ENCODE results near the gene ZNF525. TPM values are rescaled to one million over a fixed set of nuclear protein-coding genes. Genes with fewer than 3 reads are reported as not detected.
A peak's percentile ranks its signal among the peaks of the same experiment; 100 is the strongest.
"Not testable (repeated sequence)": the region's sequence is repeated elsewhere in the genome, so short reads cannot be mapped to it uniquely, and the experiment has no call there.

The ZNF525 gene
- 10.2 and 15.3 TPM in 2 replicates for total RNA-seq

GRCh38 chr19:53365134-53365898 lies at the start of gene ZNF525:
Gene ZNF525, plus strand, starts transcription at chr19:53365705. Its CDS starts 6,577 bp downstream, at chr19:53372282.
- peak; percentile 69 for DNase-seq (ENCODE audit: low read depth)

- DNase-seq (ENCODE audit: low read depth), result no peak
These were observed 36.5 kb upstream of the ZNF525 start for GRCh38 chr19:53328967-53329366.

GRCh38 chr19:53332484-53332883 lies 33.0 kb upstream of the ZNF525 start:
- no peak for DNase-seq (ENCODE audit: low read depth)

GRCh38 chr19:53333066-53333462 lies 32.4 kb upstream of the ZNF525 start:
- DNase-seq (ENCODE audit: low read depth), result no peak

GRCh38 chr19:53333463-53334449 lies 31.7 kb upstream of the ZNF525 start, which contains the start of gene ZNF845:
Gene ZNF845, plus strand, starts transcription at chr19:53333749. Its CDS starts 7,559 bp downstream, at chr19:53341308.
- DNase-seq (ENCODE audit: low read depth), result peak; percentile 73

GRCh38 chr19:53344403-53344802 lies 21.1 kb upstream of the ZNF525 start:
- not testable (repeated sequence) for DNase-seq (ENCODE audit: low read depth)

GRCh38 chr19:53355739-53356138 lies 9.8 kb upstream of the ZNF525 start:
- DNase-seq (ENCODE audit: low read depth), result no peak

GRCh38 chr19:53357821-53358581 lies 7.5 kb upstream of the ZNF525 start:
- DNase-seq (ENCODE audit: low read depth), result no peak

- not testable (repeated sequence) for DNase-seq (ENCODE audit: low read depth)
These were observed 5.4 kb upstream of the ZNF525 start for GRCh38 chr19:53360056-53360455.

- no peak for DNase-seq (ENCODE audit: low read depth)
These were observed 491 bp downstream of the ZNF525 start for GRCh38 chr19:53365899-53366493.

- no peak for DNase-seq (ENCODE audit: low read depth)
These were observed 6.7 kb downstream of the ZNF525 start for GRCh38 chr19:53372196-53372595.

- no peak for DNase-seq (ENCODE audit: low read depth)
These were observed 8.8 kb downstream of the ZNF525 start for GRCh38 chr19:53374288-53374687.

- no peak for DNase-seq (ENCODE audit: low read depth)
These were observed 9.2 kb downstream of the ZNF525 start for GRCh38 chr19:53374743-53375142.

- DNase-seq (ENCODE audit: low read depth), result no peak
These were observed 15.9 kb downstream of the ZNF525 start for GRCh38 chr19:53381376-53381775.

GRCh38 chr19:53388168-53388567 lies 22.7 kb downstream of the ZNF525 start:
- no peak for DNase-seq (ENCODE audit: low read depth)

- no peak for DNase-seq (ENCODE audit: low read depth)
These were observed 23.4 kb downstream of the ZNF525 start for GRCh38 chr19:53388904-53389303.

- DNase-seq (ENCODE audit: low read depth), result no peak
These were observed 24.1 kb downstream of the ZNF525 start for GRCh38 chr19:53389571-53389970.

- DNase-seq (ENCODE audit: low read depth), result no peak
These were observed 24.5 kb downstream of the ZNF525 start for GRCh38 chr19:53389978-53390377.

GRCh38 chr19:53394522-53394973 lies 29.0 kb downstream of the ZNF525 start:
- DNase-seq (ENCODE audit: low read depth), result no peak

- peak; percentile 62 for DNase-seq (ENCODE audit: low read depth)
These were observed 29.7 kb downstream of the ZNF525 start, which contains the start of gene ZNF765 for GRCh38 chr19:53394974-53395839. Gene ZNF765, plus strand, starts transcription at chr19:53395149. Its CDS starts 2,867 bp downstream, at chr19:53398016.

Measured in renal cortical epithelial cell (primary cell).